HEK293T (cell line): ENCODE results near the gene RBP3.

Experiments used
- CTCF ChIA-PET: fragments of 350-600 bp; formaldehyde crosslinking; extraction: SDS; loops from one replicate; lab custom pipeline; 2021; ENCODE audit warnings: antibody characterized with exemption, inconsistent platforms; lab: Yijun Ruan, JAX
- POLR2A ChIA-PET: fragments of 350-600 bp; formaldehyde crosslinking; extraction: SDS; loops from one replicate; lab custom pipeline; 2020; ENCODE audit warnings: antibody characterized with exemption, inconsistent platforms; lab: Yijun Ruan, JAX
- DNase-seq: peaks from one replicate; pipeline ENCODE4 v3.0.0; 2012; ENCODE audit warnings: mixed read lengths; ENCODE audit errors: extremely low spot score
- ARNT ChIP-seq: fragments of 450-650 bp; IDR thresholded peaks from 2 replicates; pipeline ENCODE4 v1.6.1; 2017; ENCODE audit warnings: mild to moderate bottlenecking
- BHLHE40 ChIP-seq: fragments of 450-650 bp; IDR thresholded peaks from 2 replicates; pipeline ENCODE4 v1.6.1; 2016; ENCODE audit warnings: mild to moderate bottlenecking, moderate library complexity, borderline replicate concordance
- CTBP1 ChIP-seq: fragments of 450-650 bp; IDR thresholded peaks from 2 replicates; pipeline ENCODE4 v1.6.1; 2016; ENCODE audit warnings: borderline replicate concordance
- ELF4 ChIP-seq: fragments of 450-650 bp; IDR thresholded peaks from 2 replicates; pipeline ENCODE4 v1.6.1; 2017; ENCODE audit warnings: antibody characterized with exemption
- FOXA1 ChIP-seq: fragments of 450-650 bp; IDR thresholded peaks from 2 replicates; pipeline ENCODE4 v1.6.1; 2016; ENCODE audit warnings: mild to moderate bottlenecking
- FOXK2 ChIP-seq: fragments of 450-650 bp; IDR thresholded peaks from 2 replicates; pipeline ENCODE4 v1.6.1; 2016; ENCODE audit warnings: mild to moderate bottlenecking
- FOXM1 ChIP-seq: fragments of 450-650 bp; IDR thresholded peaks from 2 replicates; pipeline ENCODE4 v1.6.1; 2017; ENCODE audit warnings: mild to moderate bottlenecking, borderline replicate concordance
- HDGF ChIP-seq: fragments of 450-650 bp; IDR thresholded peaks from 2 replicates; pipeline ENCODE4 v1.6.1; 2017; ENCODE audit warnings: antibody characterized with exemption, borderline replicate concordance
- L3MBTL2 ChIP-seq: fragments of 450-650 bp; conservative IDR thresholded peaks from 2 replicates; pipeline ENCODE4 v1.6.1; 2016; ENCODE audit warnings: mild to moderate bottlenecking
- LEF1 ChIP-seq: fragments of 450-650 bp; IDR thresholded peaks from 2 replicates; pipeline ENCODE4 v1.6.1; 2017; ENCODE audit warnings: mild to moderate bottlenecking, borderline replicate concordance
- NFRKB ChIP-seq: fragments of 450-650 bp; IDR thresholded peaks from 2 replicates; pipeline ENCODE4 v1.6.1; 2016; ENCODE audit warnings: mild to moderate bottlenecking, moderate library complexity
- PKNOX1 ChIP-seq: fragments of 450-650 bp; IDR thresholded peaks from 2 replicates; pipeline ENCODE4 v1.6.1; 2016
- SP1 ChIP-seq: fragments of 450-650 bp; IDR thresholded peaks from 2 replicates; pipeline ENCODE4 v1.6.1; 2017
- SUZ12 ChIP-seq: fragments of 450-650 bp; IDR thresholded peaks from 2 replicates; pipeline ENCODE4 v1.6.1; 2016; ENCODE audit warnings: mild to moderate bottlenecking
- TARDBP ChIP-seq: fragments of 450-650 bp; IDR thresholded peaks from 2 replicates; pipeline ENCODE4 v1.6.1; 2016
- ZNF384 ChIP-seq: fragments of 450-650 bp; IDR thresholded peaks from 2 replicates; pipeline ENCODE4 v1.6.1; 2016

The RBP3 gene

DNA sequence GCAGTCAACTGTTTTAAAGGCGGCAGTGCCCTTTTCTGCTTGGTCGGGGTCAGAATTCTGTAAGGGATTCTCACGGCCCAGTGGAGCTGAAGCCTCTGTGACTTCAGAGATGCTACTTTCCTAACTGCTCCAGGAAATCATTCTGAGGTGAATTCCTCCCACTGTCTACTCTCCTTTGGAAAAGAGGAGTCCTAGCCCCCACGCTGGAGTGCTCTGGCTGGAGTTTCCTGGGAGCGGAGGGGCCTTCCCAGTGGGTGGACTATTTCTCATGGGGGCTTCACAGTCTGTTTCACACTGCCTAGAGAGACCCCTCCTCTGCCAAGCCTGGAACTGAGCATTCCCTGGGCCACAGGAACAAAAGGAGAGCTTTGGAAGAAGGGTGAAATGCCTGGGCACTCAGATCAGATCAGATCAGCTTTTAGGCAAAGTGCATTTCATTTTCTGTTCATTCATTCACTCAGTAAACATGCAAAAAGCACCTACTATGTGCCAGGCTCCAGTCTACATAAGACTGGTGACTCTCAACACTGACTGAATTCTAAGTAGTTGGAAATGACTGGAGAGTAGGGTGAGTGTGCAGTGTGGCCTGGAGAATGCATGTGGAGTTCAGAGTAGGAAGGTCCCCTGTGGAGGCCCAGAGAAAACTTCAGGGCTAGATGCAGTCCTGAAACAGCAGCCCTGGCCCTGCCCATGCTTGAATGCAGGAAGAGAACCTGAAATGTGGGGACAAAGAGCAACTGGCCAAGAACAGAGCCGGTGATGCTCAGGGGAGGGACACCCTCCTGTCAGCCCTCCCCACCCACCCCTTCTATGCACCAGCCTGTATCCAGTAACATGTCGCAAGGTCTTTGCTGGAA is 23.7 kb downstream of the RBP3 start:
- TF ChIP-seq LEF1 (no peak), L3MBTL2 (no peak), ELF4 (no peak), NFRKB (no peak), FOXA1 (no peak), BHLHE40 (no peak), CTBP1 (no peak), SP1 (no peak), FOXK2 (no peak), PKNOX1 (no peak), ARNT (no peak), ZNF384 (no peak)
- DNase-seq = no peak
- CTCF ChIA-PET = no interaction called here
- POLR2A ChIA-PET = no interaction called here

GRCh38 chr10:47372726-47373125 is 24.6 kb downstream of the RBP3 start:
- TF ChIP-seq TARDBP (no peak), NFRKB (no peak), SUZ12 (no peak), SP1 (no peak), FOXM1 (no peak), L3MBTL2 (no peak), FOXA1 (no peak), ARNT (no peak), CTBP1 (no peak), PKNOX1 (no peak), ELF4 (no peak), HDGF (no peak), ZNF384 (no peak), BHLHE40 (no peak), LEF1 (no peak), FOXK2 (no peak)
- ChIA-PET POLR2A (no interaction called here), CTCF (no interaction called here)
- no peak for DNase-seq

DNA sequence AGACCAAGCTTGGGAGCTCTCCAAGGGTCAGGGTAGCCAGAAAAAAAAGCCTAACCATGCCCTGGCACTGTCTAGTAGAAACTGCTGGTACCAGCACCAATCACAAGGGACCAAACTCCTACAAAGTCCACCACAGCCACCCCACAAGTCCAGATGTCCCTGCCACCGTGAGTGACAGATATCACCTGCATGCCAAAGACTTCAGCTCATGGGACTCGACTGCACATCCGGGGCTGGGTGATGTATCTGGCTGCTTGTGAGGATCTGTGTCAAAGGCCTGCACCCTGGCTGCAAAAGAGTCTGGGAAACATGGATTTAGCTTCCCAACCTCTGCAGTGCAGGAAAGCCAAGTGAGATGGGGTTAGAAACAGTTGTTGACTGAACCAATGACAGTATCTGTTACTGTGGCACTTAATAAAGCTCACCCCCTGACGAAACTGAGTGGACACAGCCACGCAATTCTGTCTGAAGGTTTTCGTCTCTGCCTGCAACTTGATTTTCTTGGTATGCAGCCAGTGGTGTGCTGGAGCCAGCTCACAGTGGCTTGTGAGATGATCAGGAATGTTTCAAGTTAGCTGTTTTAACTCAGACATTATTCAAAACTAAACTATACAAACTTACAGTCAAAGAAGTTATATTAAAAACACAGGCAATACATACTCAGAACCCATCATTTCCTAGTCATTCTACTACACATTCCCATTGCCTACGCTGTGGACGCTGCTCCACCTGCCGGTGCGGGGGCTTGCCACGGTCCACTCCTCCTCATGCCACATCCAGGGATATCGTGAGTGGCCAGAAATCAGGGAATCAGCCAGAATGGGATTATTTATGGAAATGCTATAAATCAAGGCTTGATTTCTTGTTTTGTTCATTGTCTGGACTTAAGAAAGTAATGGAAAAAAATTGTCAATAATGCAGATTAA is 26.7 kb downstream of the RBP3 start:
- POLR2A ChIA-PET = interaction anchor here (1.3 kb wide), 1 partner anchor 9 kb away, joined by 3 read pairs; no protein-coding TSS in a partner anchor
- DNase-seq = no peak
- TF ChIP-seq LEF1 (no peak), FOXK2 (no peak), ELF4 (no peak), FOXM1 (no peak), ZNF384 (no peak), NFRKB (no peak), TARDBP (no peak), BHLHE40 (no peak), SP1 (no peak), HDGF (no peak), L3MBTL2 (no peak), PKNOX1 (no peak), CTBP1 (no peak), ARNT (no peak), SUZ12 (no peak), FOXA1 (no peak)
- CTCF ChIA-PET = interaction anchor here (1.0 kb wide), 1 partner anchor 13 kb away, joined by 4 read pairs; no protein-coding TSS in a partner anchor

- POLR2A ChIA-PET = no interaction called here
- DNase-seq = no peak
- CTCF ChIA-PET = interaction anchor here (1.0 kb wide), 1 partner anchor 36 kb away, joined by 3 read pairs; no protein-coding TSS in a partner anchor
- TF ChIP-seq NFRKB = no peak
- TF ChIP-seq FOXM1 = no peak
- TF ChIP-seq SUZ12 = no peak
- no peak for TF ChIP-seq FOXA1
- no peak for TF ChIP-seq ZNF384
- TF ChIP-seq SP1 = no peak
- TF ChIP-seq PKNOX1 = no peak
- TF ChIP-seq FOXK2 = no peak
- no peak for TF ChIP-seq LEF1
- no peak for TF ChIP-seq TARDBP
- no peak for TF ChIP-seq HDGF
- TF ChIP-seq BHLHE40 = no peak
- TF ChIP-seq ELF4 = no peak
- TF ChIP-seq ARNT = no peak
- no peak for TF ChIP-seq L3MBTL2
- no peak for TF ChIP-seq CTBP1
Measured at GRCh38 chr10:47376522-47377220, 28.5 kb downstream of the RBP3 start.
